Measurements from ENCODE around the gene LEKR1. TPM values are rescaled to one million over a fixed set of nuclear protein-coding genes. Genes with fewer than 3 reads are reported as not detected.

Gene LEKR1

Small RNA genes within 50 kb of the gene (small RNA-seq; reads per million reads assigned to genes)
- gene KLF3P2 (ENCODE audit: low read depth), result not detected

Measured in mesenchymal stem cell (in vitro differentiated cells and primary cell).